Testis (tissue), 3 donors: ENCODE measurements around the gene HOTAIR. TPM values are rescaled to one million over a fixed set of nuclear protein-coding genes. Genes with fewer than 3 reads are reported as not detected.

Source experiments
- microRNA counts, 2 donors: library from miRNA; unstranded; fragments of <30 nt; microRNA quantifications; one replicate each; lab custom pipeline; 2016
- microRNA-seq, 2 donors: library from miRNA; unstranded; fragments of <30 nt; microRNA quantifications; one replicate each; pipeline ENCODE4, GENCODE V29; 2016; ENCODE audit warnings: borderline number of aligned reads in 2 of 2, borderline replicate concordance in 1 of 2
- polyA plus RNA-seq: library from polyadenylated mRNA; stranded (reverse); fragments of 350-450 nt; fragmentation: Illumina TruSeq; extraction: RNeasy Lipid Tissue Mini Kit (QIAGEN cat#74804); gene quantifications from one replicate; pipeline ENCODE4 v1.2.3, GENCODE V29; 2014; ENCODE audit warnings: low read depth, low replicate concordance; ENCODE audit not compliant: insufficient read depth
- small RNA-seq, 2 donors: library from RNA; depleted of rRNA; stranded (forward); fragments of <200 nt; gene quantifications; one replicate each; pipeline ENCODE3, GENCODE V24; 2016
- total RNA-seq, 2 donors: library from RNA; depleted of rRNA; stranded (reverse); fragments of >200 nt; gene quantifications; one replicate each; pipeline ENCODE4 v1.2.3, GENCODE V29; 2016

HOTAIR gene
- total and polyA plus RNA-seq, 3 donors from 2014 or later, result 3.1 to 8.6 (median 3.4) TPM

MicroRNAs within 50 kb of the gene (microRNA counts, 767-probe panel; counts per million panel counts)
- 0 to 152 counts per million in 2 donors for microRNA hsa-miR-196a-5p (lab: Ali Mortazavi, UCI)

Small RNA genes within 50 kb of the gene (microRNA-seq; reads per million reads assigned to microRNA genes)
- gene MIR196A2, result 145 to 148 reads per million in 2 donors

Small RNA genes within 50 kb of the gene (small RNA-seq; reads per million reads assigned to genes)
- gene AC012531.3, result 0 reads per million in 2 donors
- 0 reads per million in 2 donors for gene AC012531.4
- 4.3 to 20.9 reads per million in 2 donors for gene MIR196A2
- 0 reads per million in 2 donors for gene RF01905
- gene RF01906, result 0 reads per million in 2 donors

Other genes with a start within 250 kb of the HOTAIR start
- gene CALCOCO1, start 247.5 kb downstream of the HOTAIR start, total RNA-seq, result 100 to 1,000 TPM; 120 to 167 TPM
- gene CALCOCO1, start 247.5 kb downstream of the HOTAIR start, polyA plus RNA-seq, result 121 TPM
- gene CISTR, start 223.0 kb downstream of the HOTAIR start, total RNA-seq, result not detected
- gene CISTR, start 223.0 kb downstream of the HOTAIR start, polyA plus RNA-seq, result not detected
- under 1 TPM; 0.63 to 0.87 TPM for gene HOXC13, start 36.1 kb downstream of the HOTAIR start, total RNA-seq
- gene HOXC13, start 36.1 kb downstream of the HOTAIR start, polyA plus RNA-seq, result 0.25 TPM
- under 1 TPM in 1 of 2 donors, not detected in 1; 0.06 TPM for gene HOXC12, start 20.1 kb downstream of the HOTAIR start, total RNA-seq
- not detected for gene HOXC12, start 20.1 kb downstream of the HOTAIR start, polyA plus RNA-seq
- 1 to 10 TPM in 1 of 2 donors, under 1 TPM in 1; 0.25 to 1.1 TPM for gene HOXC11, start 1.8 kb downstream of the HOTAIR start, total RNA-seq
- gene HOXC11, start 1.8 kb downstream of the HOTAIR start, polyA plus RNA-seq, result 0.18 TPM
- gene HOXC10, start 10.2 kb upstream of the HOTAIR start, total RNA-seq, result 1 to 10 TPM; 1.4 to 2.6 TPM
- 4.3 TPM for gene HOXC10, start 10.2 kb upstream of the HOTAIR start, polyA plus RNA-seq
- gene HOXC9, start 25.2 kb upstream of the HOTAIR start, total RNA-seq, result 1 to 10 TPM; 6.6 to 7.8 TPM
- gene HOXC9, start 25.2 kb upstream of the HOTAIR start, polyA plus RNA-seq, result 2.4 TPM
- 1 to 10 TPM in 1 of 2 donors, under 1 TPM in 1; 0.81 to 1.2 TPM for gene HOXC8, start 34.0 kb upstream of the HOTAIR start, total RNA-seq
- 2.4 TPM for gene HOXC8, start 34.0 kb upstream of the HOTAIR start, polyA plus RNA-seq
- 1 to 10 TPM; 1.9 to 4.0 TPM for gene HOXC6, start 53.5 kb upstream of the HOTAIR start, total RNA-seq
- gene HOXC6, start 53.5 kb upstream of the HOTAIR start, polyA plus RNA-seq, result 5.4 TPM
- gene HOXC5, start 58.1 kb upstream of the HOTAIR start, total RNA-seq, result 1 to 10 TPM; 1.9 to 5.5 TPM
- 1.3 TPM for gene HOXC5, start 58.1 kb upstream of the HOTAIR start, polyA plus RNA-seq
- gene HOXC4, start 78.9 kb upstream of the HOTAIR start, total RNA-seq, result 1 to 10 TPM; 3.0 to 3.1 TPM
- gene HOXC4, start 78.9 kb upstream of the HOTAIR start, polyA plus RNA-seq, result 4.3 TPM
- gene SMUG1, start 214.0 kb upstream of the HOTAIR start, total RNA-seq, result 10 to 100 TPM; 33.8 to 37.2 TPM
- 35.8 TPM for gene SMUG1, start 214.0 kb upstream of the HOTAIR start, polyA plus RNA-seq